HG02798 (cell line): ENCODE data around the gene SGMS2.

Experiments
- ATAC-seq: cut with Tn5 transposase; IDR thresholded peaks from one replicate; pipeline ENCODE4 v1.9.1; 2021; ENCODE audit warnings: mild to moderate bottlenecking; ENCODE audit not compliant: unreplicated experiment, poor library complexity

Gene SGMS2

GRCh38 chr4:107826421-107826980, 1.8 kb downstream of the SGMS2 start:
- ATAC-seq, result no peak

- no peak for ATAC-seq
These were observed 3.8 kb downstream of the SGMS2 start for GRCh38 chr4:107828315-107829090.

GRCh38 chr4:107831140-107831539, 6.4 kb downstream of the SGMS2 start:
- ATAC-seq, result no peak

- ATAC-seq, result no peak
These were observed 7.6 kb downstream of the SGMS2 start for GRCh38 chr4:107832275-107832807.

GRCh38 chr4:107834241-107834794, 9.6 kb downstream of the SGMS2 start:
- ATAC-seq, result no peak

GRCh38 chr4:107835406-107835805, 10.7 kb downstream of the SGMS2 start:
- no peak for ATAC-seq

GRCh38 chr4:107837317-107837716, 12.6 kb downstream of the SGMS2 start:
- no peak for ATAC-seq

GRCh38 chr4:107837776-107838618, 13.3 kb downstream of the SGMS2 start:
- ATAC-seq, result no peak

- ATAC-seq, result no peak
These were observed 14.3 kb downstream of the SGMS2 start for GRCh38 chr4:107838861-107839565.

GRCh38 chr4:107843391-107843790, 18.7 kb downstream of the SGMS2 start:
- ATAC-seq, result no peak

GRCh38 chr4:107845681-107846080, 20.9 kb downstream of the SGMS2 start:
- no peak for ATAC-seq

GRCh38 chr4:107850438-107850837, 25.7 kb downstream of the SGMS2 start:
- ATAC-seq, result peak; percentile 78

- no peak for ATAC-seq
These were observed 29.0 kb downstream of the SGMS2 start for GRCh38 chr4:107853444-107854355.

- no peak for ATAC-seq
These were observed 29.8 kb downstream of the SGMS2 start for GRCh38 chr4:107854356-107855022.

- no peak for ATAC-seq
These were observed 31.0 kb downstream of the SGMS2 start for GRCh38 chr4:107855723-107856122.

GRCh38 chr4:107856901-107857300, 32.2 kb downstream of the SGMS2 start:
- ATAC-seq, result no peak

GRCh38 chr4:107857741-107858140, 33.0 kb downstream of the SGMS2 start:
- no peak for ATAC-seq

GRCh38 chr4:107858158-107858742, 33.5 kb downstream of the SGMS2 start:
- ATAC-seq, result no peak
